A549 (cell line): Measurements from ENCODE around the gene BEND7. TPM values are rescaled to one million over a fixed set of nuclear protein-coding genes. Genes with fewer than 3 reads are reported as not detected.

Experiments
- ATAC-seq, 2 experiments: fragments of 200-7000 bp in 1 of 2; fragments of >200 bp in 1 of 2; cut with Nextera tagmentation in 1 of 2; cut with Tn5 transposase in 1 of 2; 3 replicates each; pipeline versions ENCODE4 v1.8.0 to v1.9.1; 2018 to 2020; ENCODE audit warnings: mild to moderate bottlenecking in 1 of 2, moderate library complexity in 1 of 2
- CTCF ChIA-PET: fragments of 300-600 bp; sonication (Branson Sonifier 250); formaldehyde crosslinking; extraction: SDS; loops from one replicate; lab custom pipeline; 2021; ENCODE audit warnings: antibody characterized with exemption, inconsistent platforms; lab: Yijun Ruan, JAX
- POLR2A ChIA-PET: fragments of 350-600 bp; formaldehyde crosslinking; extraction: SDS; loops from one replicate; lab custom pipeline; 2021; ENCODE audit warnings: antibody characterized with exemption, inconsistent platforms; lab: Yijun Ruan, JAX
- DNase-seq, 2 experiments: peaks; one replicate each; pipeline versions ENCODE4 v3.0.0 to v3.0.0-alpha.2; 2011 to 2016; ENCODE audit warnings: low read depth in 1 of 2, low spot score in 1 of 2
- FAIRE-seq: peaks from 2 replicates; lab custom pipeline; 2011; peaks lifted over from hg19 to GRCh38; lab: Jason Lieb, UNC
- H3K27ac ChIP-seq, 2 experiments: fragments of >200 bp; sonication (Bioruptor Twin); formaldehyde crosslinking; 3 replicates each; pipeline ENCODE4 v1.5.1; 2016 to 2017
- H3K4me1 ChIP-seq: fragments of >200 bp; sonication (Bioruptor Twin); formaldehyde crosslinking; 3 replicates; pipeline ENCODE4 v1.6.1; 2016
- H3K4me2 ChIP-seq: fragments of >200 bp; sonication (Bioruptor Twin); formaldehyde crosslinking; 3 replicates; pipeline ENCODE4 v1.6.1; 2016
- H3K4me3 ChIP-seq: fragments of >200 bp; sonication (Bioruptor Twin); formaldehyde crosslinking; 3 replicates; pipeline ENCODE4 v1.5.1; 2016
- H3K9me3 ChIP-seq: fragments of >200 bp; sonication (Bioruptor Twin); formaldehyde crosslinking; 3 replicates; pipeline ENCODE4 v1.6.1; 2016
- ATOH8 ChIP-seq: fragments of 250-450 bp; sonication (Bioruptor Pico); IDR thresholded peaks from 2 replicates; pipeline ENCODE4 v1.5.0; 2020; ENCODE audit warnings: low read depth, mild to moderate bottlenecking, moderate library complexity
- BCL3 ChIP-seq: fragments of >200 bp; sonication (Bioruptor Twin); formaldehyde crosslinking; IDR thresholded peaks from 3 replicates; pipeline ENCODE4 v1.6.1; 2016
- CBX2 ChIP-seq: fragments of 200-600 bp; sonication (generic); IDR thresholded peaks from 2 replicates; pipeline ENCODE4 v1.6.1; 2016; ENCODE audit warnings: low read depth, mild to moderate bottlenecking, borderline replicate concordance
- CTCF ChIP-seq: fragments of >200 bp; sonication (Bioruptor Twin); formaldehyde crosslinking; IDR thresholded peaks from 3 replicates; pipeline ENCODE4 v1.5.1; 2016
- E2F6 ChIP-seq: IDR thresholded peaks from 2 replicates; pipeline ENCODE4 v1.6.1; 2012; ENCODE audit warnings: low read depth, borderline replicate concordance
- EHF ChIP-seq: fragments of 250-450 bp; sonication (Bioruptor Pico); IDR thresholded peaks from 2 replicates; pipeline ENCODE4 v1.5.0; 2020; ENCODE audit warnings: mild to moderate bottlenecking
- EHMT2 ChIP-seq: fragments of 200-600 bp; sonication (generic); IDR thresholded peaks from 2 replicates; pipeline ENCODE4 v1.6.1; 2016; ENCODE audit warnings: antibody characterized with exemption, low read depth, mild to moderate bottlenecking, moderate library complexity
- FOSL2 ChIP-seq, 2 experiments: fragments of 450-650 bp in 1 of 2; fragments of >200 bp in 1 of 2; sonication (Bioruptor Twin) in 1 of 2; formaldehyde crosslinking; IDR thresholded peaks; 2 replicates each; pipeline versions ENCODE4 v1.5.0 to v1.6.1; 2016 to 2020; ENCODE audit warnings: mild to moderate bottlenecking in 1 of 2, moderate library complexity in 1 of 2
- FOXS1 ChIP-seq: fragments of 250-450 bp; sonication (Bioruptor Pico); IDR thresholded peaks from 2 replicates; pipeline ENCODE4 v1.5.0; 2020; ENCODE audit warnings: mild to moderate bottlenecking, moderate library complexity
- HDAC2 ChIP-seq: fragments of 200-600 bp; sonication (generic); IDR thresholded peaks from 2 replicates; pipeline ENCODE4 v1.6.1; 2016
- HES2 ChIP-seq: fragments of >200 bp; sonication (Bioruptor Twin); formaldehyde crosslinking; IDR thresholded peaks from 2 replicates; pipeline ENCODE4 v1.6.1; 2016
- HEYL ChIP-seq: fragments of 250-450 bp; sonication (Bioruptor Pico); IDR thresholded peaks from 2 replicates; pipeline ENCODE4 v1.8.0; 2021; ENCODE audit warnings: mild to moderate bottlenecking, moderate library complexity
- HOXB13 ChIP-seq: fragments of 250-450 bp; sonication (Bioruptor Pico); IDR thresholded peaks from 2 replicates; pipeline ENCODE4 v1.5.0; 2020; ENCODE audit warnings: low read depth, mild to moderate bottlenecking, moderate library complexity
- HOXB5 ChIP-seq: fragments of 250-450 bp; sonication (Bioruptor Pico); IDR thresholded peaks from 2 replicates; pipeline ENCODE4 v1.5.0; 2020; ENCODE audit warnings: mild to moderate bottlenecking, moderate library complexity
- JUN ChIP-seq, 2 experiments: fragments of >200 bp; sonication (Bioruptor Twin); formaldehyde crosslinking; IDR thresholded peaks; 2 replicates in 1 of 2; 3 replicates in 1 of 2; pipeline ENCODE4 v1.6.1; 2016 to 2017
- KDM1A ChIP-seq: fragments of 200-600 bp; sonication (generic); IDR thresholded peaks from 2 replicates; pipeline ENCODE4 v1.6.1; 2016; ENCODE audit warnings: low read depth, mild to moderate bottlenecking
- MAZ ChIP-seq: fragments of 150-350 bp; IDR thresholded peaks from 2 replicates; pipeline ENCODE4 v1.6.1; 2014; ENCODE audit warnings: antibody characterized with exemption, low read depth, low read length, borderline replicate concordance
- PBX3 ChIP-seq: IDR thresholded peaks from 2 replicates; pipeline ENCODE4 v1.6.1; 2012
- POLR2AphosphoS2 ChIP-seq: conservative IDR thresholded peaks from 2 replicates; pipeline ENCODE4 v1.6.1; 2012; ENCODE audit warnings: low read length, improper control_type of control experiment, inconsistent platforms
- RAD21 ChIP-seq, 2 experiments: fragments of >200 bp in 1 of 2; sonication (Bioruptor Twin) in 1 of 2; formaldehyde crosslinking in 1 of 2; IDR thresholded peaks in 1 of 2; conservative IDR thresholded peaks in 1 of 2; 2 replicates in 1 of 2; 3 replicates in 1 of 2; pipeline ENCODE4 v1.6.1; 2012 to 2018; ENCODE audit warnings: inconsistent platforms in 1 of 2
- RCOR1 ChIP-seq: fragments of 150-350 bp; IDR thresholded peaks from 2 replicates; pipeline ENCODE4 v1.6.1; 2014; ENCODE audit warnings: antibody characterized with exemption, low read length, low read depth
- SMC3 ChIP-seq: fragments of >200 bp; sonication (Bioruptor Twin); formaldehyde crosslinking; IDR thresholded peaks from 3 replicates; pipeline ENCODE4 v1.6.1; 2018; ENCODE audit warnings: inconsistent platforms
- ZNF302 ChIP-seq: fragments of 250-450 bp; sonication (Bioruptor Pico); IDR thresholded peaks from 2 replicates; pipeline ENCODE4 v1.9.0; 2021; ENCODE audit warnings: inconsistent platforms, mild to moderate bottlenecking, moderate library complexity
- WGBS: methylation state at CpG from one replicate; pipeline ENCODE4 v1.1.6; 2017; ENCODE audit errors: missing lambda C conversion rate; 5-methylcytosine and 5-hydroxymethylcytosine counted together
- polyA plus RNA-seq, 4 experiments: library from polyadenylated mRNA; depleted of rRNA in 3 of 4; stranded (reverse); fragments of >200 nt; fragmentation: RNase III in 1 of 4; extraction: RNeasy Plus Mini Kit Qiagen cat#74134 plus additional on column Dnase treatment in 1 of 4; gene quantifications; 2 replicates in 3 of 4; 3 replicates in 1 of 4; pipeline ENCODE4 v1.2.3, GENCODE V29; 2011 to 2017

Gene BEND7
- polyA plus RNA-seq, 2 of the 4 experiments (the other 2 are of a cell fraction) = 7.9 to 12.2 TPM

GRCh38 chr10:13470270-13470669 is 58.5 kb downstream of the BEND7 start (continued):
- no peak for TF ChIP-seq CTCF
- no peak for TF ChIP-seq JUN (IDR thresholded peaks at IDR 0.05)
- TF ChIP-seq ATOH8 = no peak
- TF ChIP-seq HEYL (CRISPR knock-in tag) = no peak
- no peak for TF ChIP-seq RAD21 (conservative IDR thresholded peaks at IDR 0.05 in 1 of 2, IDR thresholded peaks at IDR 0.05 in 1 of 2)
- no peak for TF ChIP-seq PBX3
- no peak for TF ChIP-seq MAZ
- no peak for TF ChIP-seq POLR2AphosphoS2
- TF ChIP-seq EHF (CRISPR knock-in tag) = no peak
- TF ChIP-seq, all 56 proteins: peak for 0

GRCh38 chr10:13462551-13462950 is 66.3 kb downstream of the BEND7 start:
- DNase-seq = no peak
- H3K4me3 ChIP-seq = no peak overlapping the region
- FAIRE-seq = no peak
- no peaks in the 10 kb centered on the region for H3K9me3 ChIP-seq
- ChIA-PET POLR2A (no interaction called here), CTCF (interaction anchor here (1.3 kb wide), 1 partner anchor 22 kb away, joined by 3 read pairs; no protein-coding TSS in a partner anchor)
- H3K4me2 ChIP-seq = no peak overlapping the region
- no peaks in the 10 kb centered on the region for H3K4me1 ChIP-seq
- TF ChIP-seq FOSL2 (IDR thresholded peaks at IDR 0.05) (no peak), FOSL2 (CRISPR knock-in tag; IDR thresholded peaks at IDR 0.05) (peak; percentile 28; the same call in 1 of the 2 replicates), RCOR1 (no peak)
- TF ChIP-seq, all 56 proteins: peak for 1
- ATAC-seq = no peak
- no peak overlapping the region for H3K27ac ChIP-seq

GRCh38 chr10:13458687-13459012 is 70.2 kb downstream of the BEND7 start:
- ATAC-seq = no peak

More at GRCh38 chr10:13458687-13459012, 70.2 kb downstream of the BEND7 start:
- Histone ChIP-seq H3K27ac (no peak overlapping the region), H3K9me3 (no peaks in the 10 kb centered on the region), H3K4me1 (no peaks in the 10 kb centered on the region)
- FAIRE-seq (no peak), DNase-seq (no peak)
- 89% methylated on average over 4 of the region's 4 CpGs for WGBS
- TF ChIP-seq EHMT2 = no peak
- TF ChIP-seq BCL3 = no peak
- no peak for TF ChIP-seq HOXB5
- TF ChIP-seq HES2 = no peak
- no peak for TF ChIP-seq HDAC2
- no peak for TF ChIP-seq FOXS1 (CRISPR knock-in tag)
- no peak for TF ChIP-seq RCOR1
- no peak for TF ChIP-seq SMC3
- no peak for TF ChIP-seq FOSL2 (IDR thresholded peaks at IDR 0.05)
- no peak for TF ChIP-seq FOSL2 (CRISPR knock-in tag; IDR thresholded peaks at IDR 0.05)
- TF ChIP-seq KDM1A = no peak
- TF ChIP-seq E2F6 = no peak
- no peak for TF ChIP-seq HEYL (CRISPR knock-in tag)
- no peak for TF ChIP-seq ZNF302
- TF ChIP-seq CBX2 = no peak
- no peak for TF ChIP-seq HOXB13 (CRISPR knock-in tag)
- TF ChIP-seq, all 56 proteins: peak for 0
- Histone ChIP-seq H3K4me3 (no peak overlapping the region), H3K4me2 (no peak overlapping the region)
- ChIA-PET POLR2A (no interaction called here), CTCF (interaction anchor here (0.5 to 3.2 kb wide), 5 partner anchors 18 to 136 kb away, joined by 3 to 10 read pairs (median 4); no protein-coding TSS in a partner anchor)
